Endothelial cell of umbilical vein (primary cell): ENCODE data around the gene SNCAIP.

ENCODE experiments used
- CTCF ChIP-seq, 2 donors: IDR thresholded peaks; 1 replicate in 1 of 2; 2 replicates in 1 of 2; pipeline ENCODE4 v1.5.1; 2011; ENCODE audit warnings: low read length in 2 of 2, mild to moderate bottlenecking in 2 of 2, moderate library complexity in 2 of 2, control low read depth in 1 of 2, inconsistent platforms in 1 of 2, low read depth in 1 of 2; ENCODE audit not compliant: insufficient read depth in 1 of 2; ENCODE audit errors: extremely low read depth in 1 of 2
- EZH2 ChIP-seq: IDR thresholded peaks from 2 replicates; pipeline ENCODE4 v1.6.1; 2012; ENCODE audit warnings: borderline replicate concordance, low read depth, mild to moderate bottlenecking, moderate library complexity, low read length, inconsistent platforms; ENCODE audit not compliant: severe bottlenecking
- FOS ChIP-seq: IDR thresholded peaks from 2 replicates; pipeline ENCODE4 v1.6.1; 2011; ENCODE audit warnings: mild to moderate bottlenecking, low read length, moderate library complexity, borderline replicate concordance; ENCODE audit not compliant: insufficient read depth
- MAX ChIP-seq: IDR thresholded peaks from 2 replicates; pipeline ENCODE4 v1.6.1; 2011; ENCODE audit not compliant: insufficient read depth, insufficient read length
- POLR2A ChIP-seq: IDR thresholded peaks from 2 replicates; pipeline ENCODE4 v1.6.1; 2012; ENCODE audit warnings: low read depth, mild to moderate bottlenecking, control low read depth, low read length

GRCh38 chr5:122430319-122430586, 118.2 kb downstream of the SNCAIP start:
- TF ChIP-seq CTCF (IDR thresholded peaks at IDR 0.05; ENCODE audit: extremely low read depth in 1 of 2, insufficient read depth in 1 of 2, low read depth in 1 of 2, low read length in 2 of 2) (no peak), POLR2A (no peak), EZH2 (no peak), MAX (no peak), FOS (no peak)
